Neural cell (in vitro differentiated cells): ENCODE results near the gene GRK4.

Experiments
- CTCF ChIP-seq: fragments of 450-650 bp; IDR thresholded peaks from 2 replicates; pipeline ENCODE4 v1.5.1; 2014; ENCODE audit warnings: antibody characterized with exemption, mild to moderate bottlenecking, moderate library complexity; ENCODE audit not compliant: poor library complexity, severe bottlenecking
- EP300 ChIP-seq: fragments of 450-650 bp; conservative IDR thresholded peaks from 2 replicates; pipeline ENCODE4 v1.6.1; 2014; ENCODE audit warnings: antibody characterized with exemption, mild to moderate bottlenecking, moderate library complexity; ENCODE audit not compliant: poor library complexity, severe bottlenecking
- RAD21 ChIP-seq: fragments of 450-650 bp; conservative IDR thresholded peaks from 2 replicates; pipeline ENCODE4 v1.6.1; 2014; ENCODE audit warnings: antibody characterized with exemption, mild to moderate bottlenecking, moderate library complexity
- REST ChIP-seq: IDR thresholded peaks from 2 replicates; pipeline ENCODE4 v1.6.1; 2012; ENCODE audit warnings: borderline replicate concordance
- SMC3 ChIP-seq: fragments of 450-650 bp; conservative IDR thresholded peaks from 2 replicates; pipeline ENCODE4 v1.6.1; 2014; ENCODE audit warnings: antibody characterized with exemption, mild to moderate bottlenecking, moderate library complexity; ENCODE audit not compliant: poor library complexity

- no peak for TF ChIP-seq SMC3
- no peak for TF ChIP-seq CTCF
- no peak for TF ChIP-seq EP300
- TF ChIP-seq RAD21, result no peak
- TF ChIP-seq REST, result no peak
Measured at GRCh38 chr4:2925496-2925895, 37.9 kb upstream of the GRK4 start.
